GM23338 (cell line): ENCODE data around the gene ELF5. TPM values are rescaled to one million over a fixed set of nuclear protein-coding genes. Genes with fewer than 3 reads are reported as not detected.

ENCODE experiments used
- ATAC-seq: fragments of 200-7000 bp; cut with Tn5 transposase; 3 replicates; pipeline ENCODE4 v1.9.1; 2020
- DNase-seq: peaks from one replicate; pipeline ENCODE4 v3.0.0-alpha.2; 2015; ENCODE audit warnings: low spot score
- H2AFZ ChIP-seq: fragments of 200-600 bp; sonication (generic); 2 replicates; pipeline ENCODE4 v1.8.0; 2016; ENCODE audit warnings: antibody characterized with exemption, mild to moderate bottlenecking, moderate library complexity
- H3F3A ChIP-seq: fragments of 200-600 bp; sonication (generic); replicated peaks from 2 replicates; pipeline ENCODE4 v1.8.0; 2017; ENCODE audit warnings: antibody characterized with exemption, mixed run types, low read depth
- H3K27ac ChIP-seq: fragments of 200-600 bp; sonication (generic); 2 replicates; pipeline ENCODE4 v1.6.1; 2016; ENCODE audit warnings: low read depth
- H3K27me3 ChIP-seq: fragments of 200-600 bp; sonication (generic); 2 replicates; pipeline ENCODE4 v1.8.0; 2016; ENCODE audit warnings: mild to moderate bottlenecking, mixed run types, moderate library complexity; ENCODE audit not compliant: insufficient read depth
- H3K36me3 ChIP-seq: fragments of 200-600 bp; sonication (generic); 2 replicates; pipeline ENCODE4 v1.8.0; 2016; ENCODE audit warnings: mild to moderate bottlenecking; ENCODE audit not compliant: insufficient read depth
- H3K4me1 ChIP-seq: fragments of 200-600 bp; sonication (generic); 2 replicates; pipeline ENCODE4 v1.8.0; 2016; ENCODE audit warnings: mild to moderate bottlenecking, moderate library complexity; ENCODE audit not compliant: insufficient read depth
- H3K4me2 ChIP-seq: fragments of 200-600 bp; sonication (generic); 2 replicates; pipeline ENCODE4 v1.7.1; 2017; ENCODE audit warnings: mixed run types
- H3K4me3 ChIP-seq: fragments of 200-600 bp; sonication (generic); 2 replicates; pipeline ENCODE4 v1.6.1; 2016; ENCODE audit warnings: mixed run types
- H3K79me2 ChIP-seq: fragments of 200-600 bp; sonication (generic); replicated peaks from 2 replicates; pipeline ENCODE4 v1.8.0; 2017; ENCODE audit warnings: mild to moderate bottlenecking; ENCODE audit not compliant: insufficient read depth
- H3K9me2 ChIP-seq: fragments of 200-600 bp; sonication (generic); 2 replicates; pipeline ENCODE4 v1.8.0; 2017; ENCODE audit not compliant: insufficient read depth
- H4K20me1 ChIP-seq: fragments of 200-600 bp; sonication (generic); replicated peaks from 2 replicates; pipeline ENCODE4 v1.8.0; 2017; ENCODE audit warnings: mild to moderate bottlenecking; ENCODE audit not compliant: insufficient read depth
- H3K27ac Mint-ChIP-seq: 2 replicates; pipeline ENCODE4 v1.8.0; 2020; ENCODE audit warnings: inconsistent platforms, mild to moderate bottlenecking, moderate library complexity, mixed read lengths
- H3K27me3 Mint-ChIP-seq: 3 replicates; pipeline ENCODE4 v1.8.0; 2022; ENCODE audit warnings: low read depth, mild to moderate bottlenecking, moderate library complexity, mixed read lengths, inconsistent platforms; ENCODE audit not compliant: insufficient read depth, poor library complexity
- H3K36me3 Mint-ChIP-seq: 3 replicates; pipeline ENCODE4 v1.8.0; 2021; ENCODE audit warnings: low read depth, mild to moderate bottlenecking, inconsistent platforms, moderate library complexity, mixed read lengths
- H3K4me1 Mint-ChIP-seq: 3 replicates; pipeline ENCODE4 v1.8.0; 2020; ENCODE audit warnings: mild to moderate bottlenecking, inconsistent platforms, mixed read lengths
- H3K4me3 Mint-ChIP-seq: 3 replicates; pipeline ENCODE4 v1.8.0; 2021; ENCODE audit warnings: moderate library complexity, mild to moderate bottlenecking, inconsistent platforms, mixed read lengths
- H3K9me3 Mint-ChIP-seq: 3 replicates; pipeline ENCODE4 v1.8.0; 2020; ENCODE audit warnings: moderate library complexity, mild to moderate bottlenecking, inconsistent platforms, mixed read lengths
- ETS1 ChIP-seq: IDR thresholded peaks from 2 replicates; pipeline ENCODE4 v1.6.1; 2016; ENCODE audit warnings: antibody characterized with exemption
- EZH2phosphoT487 ChIP-seq: fragments of 200-600 bp; sonication (generic); IDR thresholded peaks from one replicate; pipeline ENCODE4 v1.8.1; 2018; ENCODE audit warnings: antibody characterized with exemption; ENCODE audit not compliant: unreplicated experiment
- NANOG ChIP-seq: IDR thresholded peaks from 2 replicates; pipeline ENCODE4 v1.6.1; 2016; ENCODE audit warnings: antibody characterized with exemption, borderline replicate concordance
- POLR2AphosphoS5 ChIP-seq: IDR thresholded peaks from 2 replicates; pipeline ENCODE4 v1.6.1; 2016; ENCODE audit warnings: antibody characterized with exemption, low read depth
- REST ChIP-seq: IDR thresholded peaks from one replicate; pipeline ENCODE4 v1.6.1; 2018; ENCODE audit warnings: antibody characterized with exemption; ENCODE audit not compliant: unreplicated experiment
- STAT1 ChIP-seq: IDR thresholded peaks from one replicate; pipeline ENCODE4 v1.6.1; 2016; ENCODE audit warnings: antibody characterized with exemption; ENCODE audit not compliant: unreplicated experiment
- ZNF114 ChIP-seq: fragments of 250-450 bp; sonication (Bioruptor Pico); IDR thresholded peaks from 2 replicates; pipeline ENCODE4 v1.5.0; 2020; ENCODE audit warnings: mild to moderate bottlenecking, moderate library complexity
- ZNF331 ChIP-seq: fragments of 250-450 bp; sonication (Bioruptor Pico); IDR thresholded peaks from 2 replicates; pipeline ENCODE4 v1.5.0; 2020; ENCODE audit warnings: low read depth, mild to moderate bottlenecking, moderate library complexity
- ZNF462 ChIP-seq: fragments of 250-450 bp; sonication (Bioruptor Pico); IDR thresholded peaks from 2 replicates; pipeline ENCODE4 v1.5.0; 2020; ENCODE audit warnings: mild to moderate bottlenecking, moderate library complexity
- polyA plus RNA-seq: library from polyadenylated mRNA; unstranded; fragments of >200 nt; fragmentation: Nextera tagmentation; extraction: Ambion mirVana; gene quantifications from 2 replicates; pipeline ENCODE4 v1.2.1, GENCODE V29; 2016
- total RNA-seq: library from RNA; depleted of rRNA; stranded (reverse); fragments of >200 nt; shearing (Covaris generic); gene quantifications from 2 replicates; pipeline ENCODE4 v1.2.3, GENCODE V29; 2014

Gene ELF5
- total and polyA plus RNA-seq, 2 experiments from 2014 or later, result not detected

GRCh38 chr11:34437224-34438125 lies 76.1 kb downstream of the ELF5 start:
- Histone ChIP-seq H3K36me3 (no peaks in the 10 kb centered on the region), H3K4me3 (peak overlapping the region; percentile 78), H3K79me2 (peaks cover 30% of the 10 kb centered on the region), H3K27me3 (no peaks in the 10 kb centered on the region), H3K27ac (no peak overlapping the region), H3F3A (no peaks in the 10 kb centered on the region), H4K20me1 (no peaks in the 10 kb centered on the region), H3K9me2 (peaks cover 8% of the 10 kb centered on the region; the same call in 1 of the 2 replicates), H3K4me1 (peaks cover 7% of the 10 kb centered on the region), H3K4me2 (peak overlapping the region; percentile 66; the same call in 1 of the 2 replicates), H2AFZ (no peak overlapping the region)
- H3K27me3 Mint-ChIP-seq, result peaks cover 5% of the 10 kb centered on the region
- peaks cover 34% of the 10 kb centered on the region for H3K36me3 Mint-ChIP-seq
- ATAC-seq (no peak), DNase-seq (no peak)
- peaks cover 4% of the 10 kb centered on the region; the same call in 1 of the 3 replicates for H3K4me1 Mint-ChIP-seq
- H3K27ac Mint-ChIP-seq, result no peak overlapping the region
- H3K9me3 Mint-ChIP-seq, result peaks cover 33% of the 10 kb centered on the region
- TF ChIP-seq ETS1 (no peak), EZH2phosphoT487 (no peak)
- H3K4me3 Mint-ChIP-seq, result no peak overlapping the region; the same call in 2 of the 3 replicates

GRCh38 chr11:34433899-34434298 lies 79.7 kb downstream of the ELF5 start:
- Histone ChIP-seq H3K4me3 (no peak overlapping the region), H3K4me1 (0 out of 2 replicates have a peak, but pooled peaks cover 3% of the 10 kb centered on the region), H3K36me3 (no peaks in the 10 kb centered on the region), H2AFZ (no peak overlapping the region), H4K20me1 (no peaks in the 10 kb centered on the region), H3K79me2 (no peaks in the 10 kb centered on the region), H3K9me2 (no peaks in the 10 kb centered on the region), H3K4me2 (no peak overlapping the region), H3F3A (no peaks in the 10 kb centered on the region), H3K27ac (no peak overlapping the region), H3K27me3 (no peaks in the 10 kb centered on the region)
- Mint-ChIP-seq H3K27me3 (peaks cover 3% of the 10 kb centered on the region), H3K27ac (no peak overlapping the region), H3K4me3 (no peak overlapping the region), H3K36me3 (peaks cover 2% of the 10 kb centered on the region; the same call in 1 of the 3 replicates), H3K9me3 (peaks cover 3% of the 10 kb centered on the region), H3K4me1 (no peaks in the 10 kb centered on the region; the same call in 2 of the 3 replicates)
- ATAC-seq (no peak), DNase-seq (no peak)
- TF ChIP-seq NANOG (no peak), POLR2AphosphoS5 (no peak), STAT1 (no peak), REST (no peak), EZH2phosphoT487 (no peak), ZNF331 (CRISPR knock-in tag) (no peak), ZNF462 (no peak), ZNF114 (CRISPR knock-in tag) (no peak)
